NCI-H146 (cell line): ENCODE data around the gene UBA6.
"Not testable (repeated sequence)": the region's sequence is repeated elsewhere in the genome, so short reads cannot be mapped to it uniquely, and the experiment has no call there.

ENCODE experiments used
- DNase-seq: peaks from one replicate; lab custom pipeline; 2025; lab: John Stamatoyannopoulos, UW

The UBA6 gene

DNA sequence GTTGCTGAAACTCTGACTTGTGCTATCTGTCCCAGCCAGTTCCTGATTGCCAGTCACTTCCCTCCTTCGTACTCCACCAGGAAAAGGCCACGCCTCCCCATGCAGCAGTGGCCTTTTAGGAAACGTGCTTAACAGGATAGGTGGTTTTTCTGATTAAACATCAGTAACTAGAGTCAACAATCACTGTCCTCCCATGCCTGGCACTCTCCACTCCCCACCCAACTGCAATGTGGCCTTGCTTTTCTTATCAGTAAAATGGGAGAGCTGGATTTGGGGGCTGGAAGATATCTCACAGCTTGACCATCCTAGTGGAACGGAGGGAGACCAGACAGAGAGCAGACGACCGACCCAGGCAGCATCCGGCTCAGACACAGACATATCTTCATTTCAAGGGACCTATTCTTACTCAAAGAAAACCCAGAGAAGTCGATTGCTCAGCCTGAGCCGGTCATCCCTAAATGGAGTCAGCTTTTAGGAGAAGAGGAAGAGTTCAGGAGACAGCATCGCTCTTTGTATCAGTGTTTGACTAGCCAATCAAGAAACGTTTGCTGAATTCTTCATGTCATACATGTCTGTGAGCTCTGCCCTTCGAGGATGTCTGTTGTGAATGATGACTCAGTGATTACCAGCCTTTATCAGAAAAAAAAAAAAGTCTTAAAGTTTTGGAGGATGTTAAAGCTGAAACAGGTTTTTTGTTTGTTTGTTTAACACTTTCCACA is 12.7 kb upstream of the UBA6 start:
- DNase-seq: peak; percentile 63

DNA sequence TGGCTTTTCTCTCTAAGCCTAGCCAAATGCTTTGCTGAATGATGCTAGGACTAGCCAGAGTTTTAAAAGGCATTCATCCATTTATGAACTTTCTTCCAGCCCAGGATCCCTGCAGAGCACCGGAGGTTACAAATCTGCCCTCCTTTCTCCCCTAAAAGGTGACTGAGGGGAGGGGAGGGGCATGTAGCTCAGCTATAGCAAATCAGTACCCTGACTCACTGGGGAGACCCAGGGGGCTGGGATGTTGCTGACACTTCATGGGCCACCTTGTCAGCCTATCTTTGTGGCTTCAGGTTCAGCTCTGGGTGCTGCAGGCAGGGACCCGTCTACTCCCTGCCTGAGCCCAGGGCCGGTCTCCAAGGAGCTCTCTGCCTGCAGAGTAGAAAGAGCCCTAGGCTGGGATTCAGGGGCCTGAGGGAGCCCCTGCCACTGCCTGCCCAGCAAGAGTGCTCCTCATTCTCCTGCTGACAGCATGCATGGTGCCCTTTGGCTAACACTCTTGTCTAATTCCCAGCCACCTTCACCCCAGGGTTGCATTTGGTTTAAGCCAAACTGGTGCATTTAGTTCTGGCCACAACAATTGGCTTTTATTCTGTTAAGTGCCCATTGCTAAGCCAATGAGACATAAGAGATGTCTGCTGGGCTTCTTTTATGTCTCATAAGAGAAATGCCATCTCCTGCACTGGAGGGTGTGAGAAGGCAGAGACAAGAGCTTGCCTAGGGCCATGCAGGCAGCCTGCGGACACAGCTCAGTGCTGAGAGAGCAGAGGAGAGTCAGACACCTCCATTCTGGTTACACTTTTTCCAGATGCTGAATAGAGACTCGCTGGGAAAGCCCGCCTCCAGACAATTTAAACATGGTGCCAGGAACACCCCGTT is 11.9 kb upstream of the UBA6 start:
- peak; percentile 63 for DNase-seq

- DNase-seq: peak; percentile 97
Measured at GRCh38 chr4:67712000-67712625, 11.2 kb upstream of the UBA6 start.

GRCh38 chr4:67706682-67707081 is 5.7 kb upstream of the UBA6 start:
- not testable (repeated sequence) for DNase-seq

DNA sequence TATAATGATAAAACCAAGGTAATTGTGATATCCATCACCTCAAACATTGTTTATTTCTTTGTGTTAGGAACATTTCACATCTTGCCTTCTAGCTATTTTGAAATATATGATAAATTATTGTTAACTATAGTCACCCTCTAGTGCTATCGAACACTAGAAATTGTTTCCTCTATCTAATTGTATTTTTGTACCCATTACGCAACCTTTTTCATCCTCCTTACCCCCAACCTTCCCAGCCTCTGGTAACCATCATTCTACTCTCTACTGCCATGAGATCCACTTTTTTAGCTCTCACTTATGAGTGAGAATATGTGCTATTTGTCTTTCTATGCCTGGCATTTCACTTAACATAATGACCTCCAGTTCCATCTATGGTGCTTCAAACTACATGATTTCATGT is 3.9 kb upstream of the UBA6 start:
- DNase-seq: no peak

DNA sequence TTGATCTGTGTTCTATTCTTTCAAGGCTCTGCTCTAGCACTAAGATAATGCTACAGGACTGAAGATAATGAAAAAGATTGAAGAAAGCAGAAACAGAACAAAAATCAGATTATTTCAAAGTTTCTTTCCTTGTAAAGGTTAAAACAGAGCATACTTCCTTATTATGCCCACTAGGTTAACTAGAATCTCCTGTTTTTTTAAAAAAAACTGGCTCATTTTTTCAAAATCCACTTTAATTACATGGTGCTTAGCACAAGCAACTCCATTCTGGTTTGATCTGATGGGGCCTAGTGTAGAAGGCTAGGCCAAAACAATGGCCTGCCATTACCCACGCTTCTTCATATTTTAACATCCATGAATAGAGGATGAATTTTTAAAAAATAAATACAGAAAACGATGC is 1.2 kb upstream of the UBA6 start:
- DNase-seq: no peak

DNA sequence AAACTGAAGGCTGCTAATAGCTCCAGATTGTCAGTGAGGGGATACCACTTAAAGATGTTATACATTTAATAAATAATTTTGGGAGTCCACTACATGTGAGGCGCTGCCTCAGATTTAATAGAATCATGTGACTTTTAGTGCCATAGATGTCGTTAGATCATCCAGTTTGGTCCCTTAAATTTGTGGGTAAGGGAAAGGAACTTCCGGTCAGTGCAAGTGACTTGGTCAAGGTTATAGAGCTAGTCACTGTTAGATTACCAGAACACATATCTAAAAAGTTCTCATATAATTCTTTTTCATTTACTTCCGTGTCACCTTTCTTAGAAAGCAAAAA is 529 bp upstream of the UBA6 start:
- peak; percentile 70 for DNase-seq

GRCh38 chr4:67700116-67700737 is 728 bp downstream of the UBA6 start:
- DNase-seq: peak; percentile 33

GRCh38 chr4:67699603-67700002 is 1.4 kb downstream of the UBA6 start:
- peak; percentile 27 for DNase-seq

DNA sequence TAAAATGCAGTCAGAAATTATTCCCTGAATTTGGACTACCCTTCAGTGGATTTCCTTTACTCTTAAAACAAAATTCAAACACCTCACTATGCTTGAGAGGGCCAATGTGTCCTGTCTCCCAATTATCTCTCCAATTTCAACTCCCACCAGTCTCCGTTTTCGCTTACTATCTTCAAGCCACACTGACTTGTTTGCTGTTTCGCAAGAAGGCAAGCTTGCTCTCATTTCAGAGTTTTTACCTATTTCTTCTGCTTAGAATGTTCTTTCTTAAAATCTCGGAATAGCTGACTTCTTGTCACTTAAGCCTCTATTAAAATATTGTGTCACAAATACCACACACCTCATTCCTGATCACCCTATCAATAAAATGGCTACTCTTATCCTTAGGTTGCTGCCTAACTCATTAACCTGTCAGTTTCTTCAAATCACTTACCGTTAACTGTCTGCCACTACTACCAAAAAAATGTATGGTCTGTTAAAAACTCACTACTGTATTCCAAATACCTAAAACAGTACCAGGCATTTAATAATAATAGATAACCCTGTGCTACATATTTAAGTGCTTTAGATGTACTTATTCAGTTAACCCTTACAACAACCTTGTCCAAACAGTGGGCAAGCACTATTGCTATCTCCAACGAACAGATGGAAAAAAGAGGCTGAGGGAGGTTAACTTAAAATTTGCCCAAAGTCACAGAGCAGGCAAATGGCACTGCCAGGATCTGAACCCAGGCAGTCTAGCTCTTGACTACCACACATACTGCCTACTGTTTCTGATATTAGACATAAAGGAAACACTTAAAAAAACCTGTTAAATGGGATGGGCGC is 2.9 kb downstream of the UBA6 start:
- no peak for DNase-seq

- no peak for DNase-seq
Measured at GRCh38 chr4:67696061-67696460, 4.9 kb downstream of the UBA6 start.

GRCh38 chr4:67694662-67695061 is 6.3 kb downstream of the UBA6 start:
- no peak for DNase-seq

DNA sequence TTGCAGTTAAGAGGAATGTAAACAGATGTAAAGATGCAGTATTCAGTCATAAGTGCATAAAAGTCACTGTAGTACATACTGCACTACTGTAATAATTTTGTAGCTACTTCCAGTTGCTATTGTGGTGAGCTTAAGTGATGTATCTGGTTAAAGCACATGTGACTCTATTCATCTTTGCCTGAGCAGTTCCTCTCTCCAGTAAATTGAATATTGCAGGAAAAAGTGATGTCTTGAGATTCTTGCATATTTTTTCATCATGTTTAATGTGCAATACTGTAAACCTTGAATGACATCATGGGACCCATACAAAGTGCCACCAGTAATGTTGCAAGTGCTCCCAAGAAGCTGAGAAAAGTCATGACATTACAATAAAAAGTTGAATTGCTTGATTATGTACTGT is 9.6 kb downstream of the UBA6 start:
- no peak for DNase-seq

GRCh38 chr4:67687636-67688035 is 13.3 kb downstream of the UBA6 start:
- DNase-seq: no peak

DNA sequence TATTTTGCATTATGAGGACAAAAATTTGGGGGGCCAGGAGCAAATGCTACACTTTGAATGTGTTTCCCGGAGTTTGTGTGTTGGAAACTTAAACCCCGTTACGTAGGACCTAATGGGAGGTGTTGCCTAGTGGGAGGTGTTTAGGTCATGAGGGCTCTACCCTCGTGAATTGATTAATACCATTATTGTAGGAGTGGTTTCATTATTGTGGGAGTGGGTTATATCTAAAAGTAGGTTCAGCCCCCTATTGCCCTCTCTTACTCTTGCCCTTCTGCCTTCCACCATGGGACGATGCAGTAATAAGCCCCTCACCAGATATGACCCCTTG is 15.5 kb downstream of the UBA6 start:
- DNase-seq: no peak

GRCh38 chr4:67684839-67685531 is 16.0 kb downstream of the UBA6 start:
- no peak for DNase-seq

DNA sequence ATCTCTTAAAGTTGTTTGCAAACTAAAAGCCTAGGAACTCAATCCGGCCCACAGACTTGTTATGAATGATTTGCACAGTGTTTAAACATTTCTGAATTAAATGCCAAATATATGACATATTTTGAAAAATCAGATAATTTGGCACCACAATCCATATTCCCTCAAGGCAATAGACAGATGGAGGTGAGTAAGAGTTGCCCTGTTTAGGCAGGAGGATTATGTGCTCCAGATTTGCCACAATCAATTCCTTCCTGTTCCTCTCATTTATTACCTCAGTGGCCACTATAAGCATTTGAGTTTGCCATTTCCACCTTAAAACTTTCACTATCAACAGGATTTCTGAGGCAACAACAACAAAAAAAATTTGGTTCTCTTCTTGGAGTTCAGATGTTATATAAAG is 18.7 kb downstream of the UBA6 start:
- no peak for DNase-seq

DNA sequence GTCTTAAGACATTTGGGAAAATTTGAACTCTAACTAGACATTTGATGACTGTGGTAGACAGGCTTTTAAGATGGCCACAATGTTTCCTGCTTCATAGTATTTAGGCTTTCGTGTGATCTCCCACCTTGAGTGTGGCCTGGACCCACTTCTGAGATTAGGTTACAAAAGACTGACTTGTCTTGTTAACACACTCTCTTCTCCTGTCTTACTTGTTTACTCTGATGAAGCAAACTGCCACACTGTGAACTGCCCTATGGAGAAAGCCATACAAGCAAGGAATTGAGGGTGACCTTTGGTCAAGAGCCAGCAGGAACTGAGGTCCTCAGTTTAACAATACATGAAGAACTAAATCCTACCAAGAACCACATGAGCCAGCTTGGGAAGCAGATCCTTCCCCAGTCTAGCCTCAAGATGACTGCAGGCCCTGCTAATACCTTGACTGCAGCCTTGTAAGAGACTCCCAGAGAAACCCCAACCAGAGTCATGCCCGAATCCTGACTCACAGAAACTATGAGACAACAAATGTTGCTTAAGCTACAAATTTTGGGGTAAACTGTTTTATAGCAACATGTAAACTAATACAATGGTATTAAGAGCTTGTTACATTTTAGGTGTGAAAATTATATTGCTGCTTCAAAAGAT is 20.3 kb downstream of the UBA6 start:
- DNase-seq: no peak

- no peak for DNase-seq
Measured at GRCh38 chr4:67678612-67679011, 22.3 kb downstream of the UBA6 start.

GRCh38 chr4:67674098-67674497 is 26.9 kb downstream of the UBA6 start:
- DNase-seq: no peak

DNA sequence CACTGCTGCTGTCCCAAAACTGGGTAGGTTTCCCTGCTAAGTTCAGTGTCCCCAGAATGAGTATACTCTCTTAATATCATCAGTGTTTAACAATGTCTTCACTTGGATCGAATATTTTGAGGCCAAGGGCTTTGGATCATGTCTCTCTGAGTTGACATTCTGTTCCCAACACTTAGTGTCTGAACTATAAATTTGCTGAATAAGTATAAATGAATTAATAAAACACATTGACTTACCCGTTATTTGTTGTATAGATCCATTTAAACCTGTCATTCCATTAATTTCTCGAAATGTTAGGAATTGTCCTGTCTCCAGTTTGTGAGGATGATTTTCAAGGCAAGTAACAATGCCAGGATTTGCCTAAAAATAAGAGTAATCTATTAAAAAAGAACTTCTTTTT is 32.6 kb downstream of the UBA6 start:
- DNase-seq: no peak
